ENCODE data around the gene UBE2D1. TPM values are rescaled to one million over a fixed set of nuclear protein-coding genes. Genes with fewer than 3 reads are reported as not detected.

UBE2D1 gene
- total RNA-seq, 1 experiment from 2014 or later: 24.6 TPM

- no peaks in the 10 kb centered on the region for H3K36me3 Mint-ChIP-seq
- ChIA-PET CTCF (no interaction called here), POLR2A (no interaction called here)
- no peak overlapping the region for H3K4me3 Mint-ChIP-seq
- H3K4me1 Mint-ChIP-seq: peaks cover 34% of the 10 kb centered on the region
- no peak for DNase-seq (ENCODE audit: low spot score)
- H3K9me3 Mint-ChIP-seq: no peaks in the 10 kb centered on the region
- H3K27me3 Mint-ChIP-seq (ENCODE audit: low read depth): no peaks in the 10 kb centered on the region
- H3K27ac Mint-ChIP-seq: no peak overlapping the region
- no peak for TF ChIP-seq ZMAT4 (CRISPR knock-in tag; IDR thresholded peaks at IDR 0.05)
- no peak for TF ChIP-seq ZNF416 (CRISPR knock-in tag; IDR thresholded peaks at IDR 0.05)
- TF ChIP-seq NR2C2 (CRISPR knock-in tag; IDR thresholded peaks at IDR 0.05): no peak
- no peak for TF ChIP-seq ZNF532 (CRISPR knock-in tag; IDR thresholded peaks at IDR 0.05; ENCODE audit: borderline replicate concordance)
- TF ChIP-seq, protein P1, sequence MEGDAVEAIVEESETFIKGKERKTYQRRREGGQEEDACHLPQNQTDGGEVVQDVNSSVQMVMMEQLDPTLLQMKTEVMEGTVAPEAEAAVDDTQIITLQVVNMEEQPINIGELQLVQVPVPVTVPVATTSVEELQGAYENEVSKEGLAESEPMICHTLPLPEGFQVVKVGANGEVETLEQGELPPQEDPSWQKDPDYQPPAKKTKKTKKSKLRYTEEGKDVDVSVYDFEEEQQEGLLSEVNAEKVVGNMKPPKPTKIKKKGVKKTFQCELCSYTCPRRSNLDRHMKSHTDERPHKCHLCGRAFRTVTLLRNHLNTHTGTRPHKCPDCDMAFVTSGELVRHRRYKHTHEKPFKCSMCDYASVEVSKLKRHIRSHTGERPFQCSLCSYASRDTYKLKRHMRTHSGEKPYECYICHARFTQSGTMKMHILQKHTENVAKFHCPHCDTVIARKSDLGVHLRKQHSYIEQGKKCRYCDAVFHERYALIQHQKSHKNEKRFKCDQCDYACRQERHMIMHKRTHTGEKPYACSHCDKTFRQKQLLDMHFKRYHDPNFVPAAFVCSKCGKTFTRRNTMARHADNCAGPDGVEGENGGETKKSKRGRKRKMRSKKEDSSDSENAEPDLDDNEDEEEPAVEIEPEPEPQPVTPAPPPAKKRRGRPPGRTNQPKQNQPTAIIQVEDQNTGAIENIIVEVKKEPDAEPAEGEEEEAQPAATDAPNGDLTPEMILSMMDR (IDR thresholded peaks at IDR 0.05): no peak
- no peak for ATAC-seq
Measured at GRCh38 chr10:58352956-58353610, 18.3 kb downstream of the UBE2D1 start.

DNA sequence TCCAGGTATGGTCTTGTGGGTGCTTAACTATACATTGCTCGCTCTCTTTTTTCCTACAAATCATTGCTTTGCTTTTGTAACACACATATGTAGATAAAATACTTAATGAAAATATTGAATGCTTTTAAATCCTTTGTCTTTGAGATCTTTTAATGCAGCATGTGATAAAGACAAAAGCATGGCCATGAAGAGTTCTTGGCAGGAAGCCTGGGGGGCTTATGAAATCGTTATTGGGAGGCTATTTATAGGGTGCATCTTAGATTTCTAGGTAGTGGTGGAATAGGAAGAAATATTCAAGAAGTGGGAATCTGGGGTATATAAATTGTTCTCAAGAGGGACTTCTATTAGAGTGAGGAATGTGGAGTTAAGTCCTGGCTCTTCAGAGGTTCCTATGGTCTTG, 21.9 kb downstream of the UBE2D1 start:
- DNase-seq (ENCODE audit: low spot score): no peak
- Mint-ChIP-seq H3K4me3 (no peak overlapping the region), H3K27me3 (ENCODE audit: low read depth) (no peaks in the 10 kb centered on the region), H3K27ac (no peak overlapping the region), H3K4me1 (peaks cover 23% of the 10 kb centered on the region), H3K36me3 (no peaks in the 10 kb centered on the region), H3K9me3 (no peaks in the 10 kb centered on the region)
- CTCF ChIA-PET: no interaction called here
- ATAC-seq: no peak
- POLR2A ChIA-PET: no interaction called here
- TF ChIP-seq HMGXB4 (CRISPR knock-in tag; IDR thresholded peaks at IDR 0.05) (no peak), E2F5 (CRISPR knock-in tag; IDR thresholded peaks at IDR 0.05) (no peak), ZNF232 (CRISPR knock-in tag; IDR thresholded peaks at IDR 0.05) (no peak), GABPB1 (CRISPR knock-in tag; IDR thresholded peaks at IDR 0.05) (no peak), PRDM15 (CRISPR knock-in tag; IDR thresholded peaks at IDR 0.05) (no peak), SOX15 (CRISPR knock-in tag; IDR thresholded peaks at IDR 0.05) (no peak), ESRRA (CRISPR knock-in tag; IDR thresholded peaks at IDR 0.05; ENCODE audit: borderline replicate concordance) (no peak), ZMAT4 (CRISPR knock-in tag; IDR thresholded peaks at IDR 0.05) (no peak), MAX (CRISPR knock-in tag; IDR thresholded peaks at IDR 0.05) (no peak), ZNF263 (CRISPR knock-in tag; IDR thresholded peaks at IDR 0.05; ENCODE audit: low read depth) (no peak), ZBTB21 (CRISPR knock-in tag; IDR thresholded peaks at IDR 0.05; ENCODE audit: borderline replicate concordance) (no peak)
- TF ChIP-seq, protein P2, sequence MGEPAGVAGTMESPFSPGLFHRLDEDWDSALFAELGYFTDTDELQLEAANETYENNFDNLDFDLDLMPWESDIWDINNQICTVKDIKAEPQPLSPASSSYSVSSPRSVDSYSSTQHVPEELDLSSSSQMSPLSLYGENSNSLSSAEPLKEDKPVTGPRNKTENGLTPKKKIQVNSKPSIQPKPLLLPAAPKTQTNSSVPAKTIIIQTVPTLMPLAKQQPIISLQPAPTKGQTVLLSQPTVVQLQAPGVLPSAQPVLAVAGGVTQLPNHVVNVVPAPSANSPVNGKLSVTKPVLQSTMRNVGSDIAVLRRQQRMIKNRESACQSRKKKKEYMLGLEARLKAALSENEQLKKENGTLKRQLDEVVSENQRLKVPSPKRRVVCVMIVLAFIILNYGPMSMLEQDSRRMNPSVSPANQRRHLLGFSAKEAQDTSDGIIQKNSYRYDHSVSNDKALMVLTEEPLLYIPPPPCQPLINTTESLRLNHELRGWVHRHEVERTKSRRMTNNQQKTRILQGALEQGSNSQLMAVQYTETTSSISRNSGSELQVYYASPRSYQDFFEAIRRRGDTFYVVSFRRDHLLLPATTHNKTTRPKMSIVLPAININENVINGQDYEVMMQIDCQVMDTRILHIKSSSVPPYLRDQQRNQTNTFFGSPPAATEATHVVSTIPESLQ (CRISPR knock-in tag; IDR thresholded peaks at IDR 0.05): no peak
- TF ChIP-seq, protein P3, sequence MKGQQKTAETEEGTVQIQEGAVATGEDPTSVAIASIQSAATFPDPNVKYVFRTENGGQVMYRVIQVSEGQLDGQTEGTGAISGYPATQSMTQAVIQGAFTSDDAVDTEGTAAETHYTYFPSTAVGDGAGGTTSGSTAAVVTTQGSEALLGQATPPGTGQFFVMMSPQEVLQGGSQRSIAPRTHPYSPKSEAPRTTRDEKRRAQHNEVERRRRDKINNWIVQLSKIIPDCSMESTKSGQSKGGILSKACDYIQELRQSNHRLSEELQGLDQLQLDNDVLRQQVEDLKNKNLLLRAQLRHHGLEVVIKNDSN (CRISPR knock-in tag; IDR thresholded peaks at IDR 0.05): no peak
